ENCODE results near the gene EPB41L2. TPM values are rescaled to one million over a fixed set of nuclear protein-coding genes. Genes with fewer than 3 reads are reported as not detected.
"Not testable (repeated sequence)": the region's sequence is repeated elsewhere in the genome, so short reads cannot be mapped to it uniquely, and the experiment has no call there.

The EPB41L2 gene
- total RNA-seq, 1 experiment from 2014 or later: 199 TPM

- intact Hi-C loops (cut with micrococcal nuclease; ENCODE audit: unreplicated experiment) (no loop called here), in situ Hi-C loops (cut with HindIII; ENCODE audit: low pct_unique_long_range_greater_than_20kb, low sequenced_read_pairs) (no loop called here)
- H3K9me3 ChIP-seq (ENCODE audit: control insufficient read depth, insufficient read depth, low read depth, low read length): peaks cover 5% of the 10 kb centered on the region; the same call in 1 of the 2 replicates
- no peaks in the 10 kb centered on the region for H3K27me3 ChIP-seq (ENCODE audit: control insufficient read depth, insufficient read depth, low read length)
- POLR2A ChIA-PET: no interaction called here
- TF ChIP-seq, protein P1, sequence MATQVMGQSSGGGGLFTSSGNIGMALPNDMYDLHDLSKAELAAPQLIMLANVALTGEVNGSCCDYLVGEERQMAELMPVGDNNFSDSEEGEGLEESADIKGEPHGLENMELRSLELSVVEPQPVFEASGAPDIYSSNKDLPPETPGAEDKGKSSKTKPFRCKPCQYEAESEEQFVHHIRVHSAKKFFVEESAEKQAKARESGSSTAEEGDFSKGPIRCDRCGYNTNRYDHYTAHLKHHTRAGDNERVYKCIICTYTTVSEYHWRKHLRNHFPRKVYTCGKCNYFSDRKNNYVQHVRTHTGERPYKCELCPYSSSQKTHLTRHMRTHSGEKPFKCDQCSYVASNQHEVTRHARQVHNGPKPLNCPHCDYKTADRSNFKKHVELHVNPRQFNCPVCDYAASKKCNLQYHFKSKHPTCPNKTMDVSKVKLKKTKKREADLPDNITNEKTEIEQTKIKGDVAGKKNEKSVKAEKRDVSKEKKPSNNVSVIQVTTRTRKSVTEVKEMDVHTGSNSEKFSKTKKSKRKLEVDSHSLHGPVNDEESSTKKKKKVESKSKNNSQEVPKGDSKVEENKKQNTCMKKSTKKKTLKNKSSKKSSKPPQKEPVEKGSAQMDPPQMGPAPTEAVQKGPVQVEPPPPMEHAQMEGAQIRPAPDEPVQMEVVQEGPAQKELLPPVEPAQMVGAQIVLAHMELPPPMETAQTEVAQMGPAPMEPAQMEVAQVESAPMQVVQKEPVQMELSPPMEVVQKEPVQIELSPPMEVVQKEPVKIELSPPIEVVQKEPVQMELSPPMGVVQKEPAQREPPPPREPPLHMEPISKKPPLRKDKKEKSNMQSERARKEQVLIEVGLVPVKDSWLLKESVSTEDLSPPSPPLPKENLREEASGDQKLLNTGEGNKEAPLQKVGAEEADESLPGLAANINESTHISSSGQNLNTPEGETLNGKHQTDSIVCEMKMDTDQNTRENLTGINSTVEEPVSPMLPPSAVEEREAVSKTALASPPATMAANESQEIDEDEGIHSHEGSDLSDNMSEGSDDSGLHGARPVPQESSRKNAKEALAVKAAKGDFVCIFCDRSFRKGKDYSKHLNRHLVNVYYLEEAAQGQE (IDR thresholded peaks at IDR 0.05; ENCODE audit: insufficient read depth in 1 of 2, low read depth in 2 of 2, low read length in 1 of 2): no peak
- TF ChIP-seq SIN3A (IDR thresholded peaks at IDR 0.05; ENCODE audit: borderline replicate concordance, insufficient read depth, low read depth, low read length): no peak
- no peak for TF ChIP-seq CTCF (IDR thresholded peaks at IDR 0.05)
- TF ChIP-seq POLR2AphosphoS5 (IDR thresholded peaks at IDR 0.05; ENCODE audit: low read depth, low read length): no peak
- TF ChIP-seq TCF7L2 (IDR thresholded peaks at IDR 0.05; ENCODE audit: low read depth, low read length): no peak
- no peak overlapping the region for H3K4me3 ChIP-seq (ENCODE audit: low read depth in 2 of 2, low read length in 2 of 2)
- DNase-seq (ENCODE audit: low read depth, low spot score) (no peak), ATAC-seq (no peak)
- BruUV-seq (replicated peaks): no TSS peak
- peaks cover 23% of the 10 kb centered on the region for H3K4me1 ChIP-seq (ENCODE audit: control insufficient read depth, insufficient read depth, low read length)
- no peak overlapping the region for H3K27ac ChIP-seq (ENCODE audit: low read length)
- H3K36me3 ChIP-seq (ENCODE audit: control insufficient read depth, insufficient read depth, low read length): no peaks in the 10 kb centered on the region
- CTCF ChIA-PET: no interaction called here
These were observed 53.3 kb downstream of the EPB41L2 start for GRCh38 chr6:131009790-131010189.

DNA sequence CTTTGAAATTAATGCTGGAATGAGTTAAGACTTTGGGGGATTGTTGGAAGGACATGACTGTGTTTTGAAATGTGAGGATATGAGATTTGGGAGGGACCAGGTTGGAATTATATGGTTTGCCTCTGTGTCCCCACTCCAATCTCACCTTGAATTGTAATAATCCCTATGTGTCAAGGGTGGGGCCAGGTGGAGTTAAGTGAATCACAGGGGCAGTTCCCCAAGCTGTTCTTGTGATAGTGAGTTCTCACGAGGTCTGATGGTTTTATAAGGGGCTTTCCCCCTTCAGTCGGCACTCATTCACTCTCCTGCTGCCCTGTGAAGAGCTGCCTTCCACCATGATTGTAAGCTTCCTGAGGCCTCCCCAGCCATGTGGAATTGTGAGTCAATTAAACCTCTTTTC lies 54.1 kb downstream of the EPB41L2 start:
- H3K9me3 ChIP-seq (ENCODE audit: control insufficient read depth, insufficient read depth, low read depth, low read length); POLR2A ChIA-PET; DNase-seq (ENCODE audit: low read depth, low spot score); intact Hi-C loops (cut with micrococcal nuclease; ENCODE audit: unreplicated experiment); H3K36me3 ChIP-seq (ENCODE audit: control insufficient read depth, insufficient read depth, low read length); in situ Hi-C loops (cut with HindIII; ENCODE audit: low pct_unique_long_range_greater_than_20kb, low sequenced_read_pairs); ATAC-seq; H3K27me3 ChIP-seq (ENCODE audit: control insufficient read depth, insufficient read depth, low read length); CTCF ChIA-PET; H3K27ac ChIP-seq (ENCODE audit: low read length); H3K4me3 ChIP-seq (ENCODE audit: low read depth in 2 of 2, low read length in 2 of 2); BruUV-seq (replicated peaks): not testable (repeated sequence)
- H3K4me1 ChIP-seq (ENCODE audit: control insufficient read depth, insufficient read depth, low read length): peaks cover 22% of the 10 kb centered on the region

GRCh38 chr6:131007964-131008363 lies 55.1 kb downstream of the EPB41L2 start:
- BruUV-seq (replicated peaks); intact Hi-C loops (cut with micrococcal nuclease; ENCODE audit: unreplicated experiment); H3K36me3 ChIP-seq (ENCODE audit: control insufficient read depth, insufficient read depth, low read length); H3K27ac ChIP-seq (ENCODE audit: low read length); POLR2A ChIA-PET; ATAC-seq; H3K27me3 ChIP-seq (ENCODE audit: control insufficient read depth, insufficient read depth, low read length); H3K9me3 ChIP-seq (ENCODE audit: control insufficient read depth, insufficient read depth, low read depth, low read length); CTCF ChIA-PET; H3K4me3 ChIP-seq (ENCODE audit: low read depth in 2 of 2, low read length in 2 of 2); in situ Hi-C loops (cut with HindIII; ENCODE audit: low pct_unique_long_range_greater_than_20kb, low sequenced_read_pairs); DNase-seq (ENCODE audit: low read depth, low spot score): not testable (repeated sequence)
- H3K4me1 ChIP-seq (ENCODE audit: control insufficient read depth, insufficient read depth, low read length): peaks cover 19% of the 10 kb centered on the region
